DND-41 (cell line): ENCODE data around the gene CEP170B.

Source experiments
- EZH2 ChIP-seq: IDR thresholded peaks from 3 replicates; pipeline ENCODE4 v1.6.1; 2012; ENCODE audit warnings: borderline replicate concordance, low read depth, mild to moderate bottlenecking, moderate library complexity, low read length, inconsistent platforms; ENCODE audit not compliant: severe bottlenecking
- TF ChIP-seq, protein P1 (sequence below): IDR thresholded peaks from 2 replicates; pipeline ENCODE4 v1.5.1; 2012; ENCODE audit warnings: borderline replicate concordance, low read length, moderate library complexity, mild to moderate bottlenecking; ENCODE audit not compliant: poor library complexity, severe bottlenecking; ENCODE audit errors: extremely low read depth

DNA sequence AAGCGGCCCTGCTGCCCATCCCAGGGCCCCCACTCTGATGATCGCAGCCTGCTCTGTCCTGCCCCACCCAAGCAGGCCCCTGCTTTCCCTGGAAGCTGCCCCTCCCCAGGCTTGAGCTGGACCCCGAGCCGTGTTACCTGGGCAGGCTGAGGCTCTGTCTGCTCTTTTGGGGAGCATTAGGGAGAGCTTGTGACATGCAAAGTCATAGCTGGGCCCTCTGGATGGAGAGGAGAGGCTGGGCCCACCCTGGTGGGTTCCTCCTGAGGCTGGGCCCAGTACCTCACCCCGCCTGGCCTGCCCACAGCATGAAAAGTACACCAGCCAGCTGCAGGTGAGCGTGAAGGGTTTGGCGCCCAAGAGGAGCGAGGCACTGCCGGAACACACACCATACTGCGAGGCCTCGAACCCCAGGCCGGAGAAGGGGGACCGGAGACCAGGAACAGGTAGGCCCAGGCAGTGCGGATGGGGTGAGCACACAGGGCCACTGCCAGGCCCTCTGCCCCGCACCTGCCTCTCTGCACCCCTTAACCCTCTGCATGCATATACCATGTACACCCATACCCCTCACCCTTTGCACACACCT is 15.0 kb downstream of the CEP170B start:
- TF ChIP-seq, protein P1, sequence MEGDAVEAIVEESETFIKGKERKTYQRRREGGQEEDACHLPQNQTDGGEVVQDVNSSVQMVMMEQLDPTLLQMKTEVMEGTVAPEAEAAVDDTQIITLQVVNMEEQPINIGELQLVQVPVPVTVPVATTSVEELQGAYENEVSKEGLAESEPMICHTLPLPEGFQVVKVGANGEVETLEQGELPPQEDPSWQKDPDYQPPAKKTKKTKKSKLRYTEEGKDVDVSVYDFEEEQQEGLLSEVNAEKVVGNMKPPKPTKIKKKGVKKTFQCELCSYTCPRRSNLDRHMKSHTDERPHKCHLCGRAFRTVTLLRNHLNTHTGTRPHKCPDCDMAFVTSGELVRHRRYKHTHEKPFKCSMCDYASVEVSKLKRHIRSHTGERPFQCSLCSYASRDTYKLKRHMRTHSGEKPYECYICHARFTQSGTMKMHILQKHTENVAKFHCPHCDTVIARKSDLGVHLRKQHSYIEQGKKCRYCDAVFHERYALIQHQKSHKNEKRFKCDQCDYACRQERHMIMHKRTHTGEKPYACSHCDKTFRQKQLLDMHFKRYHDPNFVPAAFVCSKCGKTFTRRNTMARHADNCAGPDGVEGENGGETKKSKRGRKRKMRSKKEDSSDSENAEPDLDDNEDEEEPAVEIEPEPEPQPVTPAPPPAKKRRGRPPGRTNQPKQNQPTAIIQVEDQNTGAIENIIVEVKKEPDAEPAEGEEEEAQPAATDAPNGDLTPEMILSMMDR: no peak
- TF ChIP-seq EZH2: no peak
